GM04503 (cell line): Measurements from ENCODE around the gene AKAP9.
A peak's percentile ranks its signal among the peaks of the same experiment; 100 is the strongest.
"Not testable (repeated sequence)": the region's sequence is repeated elsewhere in the genome, so short reads cannot be mapped to it uniquely, and the experiment has no call there.

ENCODE experiments used
- DNase-seq: peaks from one replicate; pipeline ENCODE4 v3.0.0-alpha.2; 2012; ENCODE audit warnings: low read depth

Gene AKAP9

GRCh38 chr7:92010215-92010614, 69.6 kb downstream of the AKAP9 start:
- no peak for DNase-seq

GRCh38 chr7:92013611-92014010, 72.9 kb downstream of the AKAP9 start:
- no peak for DNase-seq

- no peak for DNase-seq
Measured at GRCh38 chr7:92020636-92021035, 80.0 kb downstream of the AKAP9 start.

- DNase-seq, result peak; percentile 67
Measured at GRCh38 chr7:92025260-92025659, 84.6 kb downstream of the AKAP9 start.

GRCh38 chr7:92026635-92027034, 86.0 kb downstream of the AKAP9 start:
- DNase-seq, result not testable (repeated sequence)

GRCh38 chr7:92027128-92027527, 86.5 kb downstream of the AKAP9 start:
- DNase-seq, result not testable (repeated sequence)

- DNase-seq, result no peak
Measured at GRCh38 chr7:92028226-92028625, 87.6 kb downstream of the AKAP9 start.

- DNase-seq, result no peak
Measured at GRCh38 chr7:92028686-92029085, 88.0 kb downstream of the AKAP9 start.

GRCh38 chr7:92034116-92034515, 93.5 kb downstream of the AKAP9 start:
- DNase-seq, result no peak

- DNase-seq, result no peak
Measured at GRCh38 chr7:92035576-92035975, 94.9 kb downstream of the AKAP9 start.

GRCh38 chr7:92039900-92040299, 99.2 kb downstream of the AKAP9 start:
- no peak for DNase-seq

- DNase-seq, result no peak
Measured at GRCh38 chr7:92042056-92042737, 101.5 kb downstream of the AKAP9 start.

- no peak for DNase-seq
Measured at GRCh38 chr7:92043098-92043497, 102.4 kb downstream of the AKAP9 start.

GRCh38 chr7:92043637-92044036, 103.0 kb downstream of the AKAP9 start:
- no peak for DNase-seq

GRCh38 chr7:92044148-92044547, 103.5 kb downstream of the AKAP9 start:
- no peak for DNase-seq

GRCh38 chr7:92044940-92045339, 104.3 kb downstream of the AKAP9 start:
- no peak for DNase-seq

- no peak for DNase-seq
Measured at GRCh38 chr7:92051655-92052054, 111.0 kb downstream of the AKAP9 start.

GRCh38 chr7:92052159-92052558, 111.5 kb downstream of the AKAP9 start:
- no peak for DNase-seq

- no peak for DNase-seq
Measured at GRCh38 chr7:92052684-92053083, 112.0 kb downstream of the AKAP9 start.

- DNase-seq, result no peak
Measured at GRCh38 chr7:92053312-92053711, 112.7 kb downstream of the AKAP9 start.

- no peak for DNase-seq
Measured at GRCh38 chr7:92056286-92056685, 115.6 kb downstream of the AKAP9 start.

- DNase-seq, result no peak
Measured at GRCh38 chr7:92057375-92057774, 116.7 kb downstream of the AKAP9 start.

GRCh38 chr7:92058040-92058439, 117.4 kb downstream of the AKAP9 start:
- no peak for DNase-seq

- no peak for DNase-seq
Measured at GRCh38 chr7:92058899-92059298, 118.2 kb downstream of the AKAP9 start.
